Measurements from ENCODE around the gene CORO7. TPM values are rescaled to one million over a fixed set of nuclear protein-coding genes. Genes with fewer than 3 reads are reported as not detected.

Gene CORO7
- total and polyA plus RNA-seq, 2 donors (not counting 1 experiment from before 2014, with no cell fraction given) = 117 to 230 TPM

GRCh38 chr16:4384509-4384942 lies 31.9 kb downstream of the CORO7 start:
- Mint-ChIP-seq H3K27me3 (no peaks in the 10 kb centered on the region), H3K9me3 (ENCODE audit: insufficient read depth) (no peaks in the 10 kb centered on the region), H3K4me3 (no peak overlapping the region), H3K4me1 (no peaks in the 10 kb centered on the region), H3K27ac (no peak overlapping the region)
- 92% methylated on average over 18 of the region's 20 CpGs for WGBS (ENCODE audit: insufficient coverage)
- TF ChIP-seq EZH2 (IDR thresholded peaks at IDR 0.05; ENCODE audit: borderline replicate concordance, insufficient read depth, low read depth, low read length, poor library complexity, severe bottlenecking) (no peak), CTCF (IDR thresholded peaks at IDR 0.05) (no peak)
- no peaks in the 10 kb centered on the region for H3K4me1 ChIP-seq (ENCODE audit: control insufficient read depth in 2 of 2, insufficient read depth in 2 of 2, low read length in 2 of 2)
- no peak overlapping the region for H2AFZ ChIP-seq (ENCODE audit: insufficient read depth, low read depth, low read length, poor library complexity, severe bottlenecking)
- H3K4me3 ChIP-seq (ENCODE audit: control extremely low read depth in 1 of 5, extremely low read depth in 1 of 5, insufficient read depth in 1 of 5, low read depth in 2 of 5, low read length in 4 of 5) = no peak overlapping the region
- peaks cover 48% of the 10 kb centered on the region for H3K79me2 ChIP-seq (ENCODE audit: control insufficient read depth, insufficient read depth, low read length)
- ATAC-seq (ENCODE audit: low read depth) (no peak), DNase-seq (no peak)
- H3K36me3 ChIP-seq (replicated peaks in 1 of 2; ENCODE audit: control extremely low read depth in 1 of 2, control insufficient read depth in 1 of 2, extremely low read depth in 1 of 2, insufficient read depth in 2 of 2, low read length in 1 of 2) = peaks cover 0 to 71% of the 10 kb centered on the region in 2 experiments
- no peak overlapping the region for H3K27ac ChIP-seq (ENCODE audit: low read length in 2 of 2)
- ChIA-PET CTCF (interaction anchor here (2.4 kb wide), 1 partner anchor 19 kb away, joined by 10 read pairs; no protein-coding TSS in a partner anchor), POLR2A (no interaction called here)
- H3K27me3 ChIP-seq (replicated peaks in 1 of 4; ENCODE audit: control extremely low read depth in 1 of 4, control insufficient read depth in 3 of 4, insufficient read depth in 4 of 4, low read length in 3 of 4) = no peaks in the 10 kb centered on the region
- intact Hi-C loops (cut with micrococcal nuclease) = no loop called here
- H4K20me1 ChIP-seq (ENCODE audit: control insufficient read depth, insufficient read depth, low read length, poor library complexity, severe bottlenecking) = peaks cover 98% of the 10 kb centered on the region
- no peak overlapping the region for H3K4me2 ChIP-seq (replicated peaks; ENCODE audit: low read depth, low read length, poor library complexity, severe bottlenecking)
- H3K9ac ChIP-seq (ENCODE audit: low read length) = no peak overlapping the region
- no peaks in the 10 kb centered on the region for H3K9me3 ChIP-seq (ENCODE audit: control extremely low read depth in 1 of 3, control insufficient read depth in 2 of 3, insufficient read depth in 1 of 3, low read length in 2 of 3)

- ChIA-PET CTCF (interaction anchor here (2.4 kb wide), 1 partner anchor 19 kb away, joined by 10 read pairs; no protein-coding TSS in a partner anchor), POLR2A (no interaction called here)
- no peak overlapping the region for H2AFZ ChIP-seq (ENCODE audit: insufficient read depth, low read depth, low read length, poor library complexity, severe bottlenecking)
- H3K9me3 ChIP-seq (ENCODE audit: control extremely low read depth in 1 of 3, control insufficient read depth in 2 of 3, insufficient read depth in 1 of 3, low read length in 2 of 3) = no peaks in the 10 kb centered on the region
- Mint-ChIP-seq H3K9me3 (ENCODE audit: insufficient read depth) (no peaks in the 10 kb centered on the region), H3K4me3 (no peak overlapping the region), H3K27me3 (no peaks in the 10 kb centered on the region), H3K27ac (no peak overlapping the region), H3K4me1 (no peaks in the 10 kb centered on the region)
- no peak overlapping the region for H3K4me2 ChIP-seq (replicated peaks; ENCODE audit: low read depth, low read length, poor library complexity, severe bottlenecking)
- H3K79me2 ChIP-seq (ENCODE audit: control insufficient read depth, insufficient read depth, low read length) = peaks cover 45% of the 10 kb centered on the region
- no peak for ATAC-seq (ENCODE audit: low read depth)
- no peak overlapping the region for H3K9ac ChIP-seq (ENCODE audit: low read length)
- TF ChIP-seq EZH2 (IDR thresholded peaks at IDR 0.05; ENCODE audit: borderline replicate concordance, insufficient read depth, low read depth, low read length, poor library complexity, severe bottlenecking) = no peak
- TF ChIP-seq CTCF (IDR thresholded peaks at IDR 0.05) = no peak
- DNase-seq = no peak
- peaks cover 0 to 68% of the 10 kb centered on the region in 2 experiments for H3K36me3 ChIP-seq (replicated peaks in 1 of 2; ENCODE audit: control extremely low read depth in 1 of 2, control insufficient read depth in 1 of 2, extremely low read depth in 1 of 2, insufficient read depth in 2 of 2, low read length in 1 of 2)
- peaks cover 98% of the 10 kb centered on the region for H4K20me1 ChIP-seq (ENCODE audit: control insufficient read depth, insufficient read depth, low read length, poor library complexity, severe bottlenecking)
- no peaks in the 10 kb centered on the region for H3K27me3 ChIP-seq (replicated peaks in 1 of 4; ENCODE audit: control extremely low read depth in 1 of 4, control insufficient read depth in 3 of 4, insufficient read depth in 4 of 4, low read length in 3 of 4)
- intact Hi-C loops (cut with micrococcal nuclease) = no loop called here
- WGBS (ENCODE audit: insufficient coverage) = 99% methylated on average over 7 of the region's 12 CpGs
- H3K4me3 ChIP-seq (ENCODE audit: control extremely low read depth in 1 of 5, extremely low read depth in 1 of 5, insufficient read depth in 1 of 5, low read depth in 2 of 5, low read length in 4 of 5) = no peak overlapping the region
- no peak overlapping the region for H3K27ac ChIP-seq (ENCODE audit: low read length in 2 of 2)
- H3K4me1 ChIP-seq (ENCODE audit: control insufficient read depth in 2 of 2, insufficient read depth in 2 of 2, low read length in 2 of 2) = no peaks in the 10 kb centered on the region
Measured at GRCh38 chr16:4383591-4384444, 32.6 kb downstream of the CORO7 start.
